K562 (cell line): ENCODE results near the gene CYSTM1. TPM values are rescaled to one million over a fixed set of nuclear protein-coding genes. Genes with fewer than 3 reads are reported as not detected.
A peak's percentile ranks its signal among the peaks of the same experiment; 100 is the strongest.

ENCODE experiments used
- ATAC-seq: fragments of 200-7000 bp; cut with Tn5 transposase; 3 replicates; pipeline ENCODE4 v1.9.1; 2020; ENCODE audit warnings: moderate library complexity
- BruUV-seq: library from RNA; stranded (reverse); fragments of 400-500 nt; replicated peaks from 2 replicates; lab custom pipeline; 2021; lab: Mats Ljungman, UMichigan
- CTCF ChIA-PET: fragments of 300-600 bp; formaldehyde crosslinking; extraction: SDS; loops from one replicate; lab custom pipeline; 2021; ENCODE audit warnings: low intra/inter-chr PET ratio; lab: Yijun Ruan, JAX
- POLR2A ChIA-PET: fragments of 300-600, 350-650 bp; sonication (Branson Sonifier 250); formaldehyde crosslinking; extraction: SDS; loops from one replicate; lab custom pipeline; 2021; ENCODE audit warnings: antibody characterized with exemption, inconsistent platforms; lab: Yijun Ruan, JAX
- DNase-seq, 4 experiments: peaks; one replicate each; pipeline versions ENCODE4 v3.0.0 to v3.0.0-alpha.2; 2011 to 2018; ENCODE audit warnings: low spot score in 3 of 4, mixed read lengths in 3 of 4; ENCODE audit errors: extremely low read depth in 1 of 4
- FAIRE-seq: peaks from 2 replicates; lab custom pipeline; 2011; peaks lifted over from hg19 to GRCh38; lab: Jason Lieb, UNC
- H2AFZ ChIP-seq: 2 replicates; pipeline ENCODE4 v1.6.0; 2011; ENCODE audit warnings: low read depth, low read length, control low read depth, inconsistent platforms
- H3K27ac ChIP-seq: fragments of 200-600 bp; 3 replicates; pipeline ENCODE4 v1.8.0; 2011; ENCODE audit warnings: low read depth, mild to moderate bottlenecking, control low read depth, inconsistent platforms, low read length, moderate library complexity, mixed read lengths; ENCODE audit errors: extremely low read depth
- H3K27me3 ChIP-seq, 2 experiments: fragments of 300-600 bp in 1 of 2; 2 replicates in 1 of 2; 3 replicates in 1 of 2; pipeline versions ENCODE4 v1.6.0 to v1.8.0; 2011; ENCODE audit warnings: inconsistent platforms in 2 of 2, low read length in 2 of 2, mild to moderate bottlenecking in 1 of 2, mixed read lengths in 1 of 2, moderate library complexity in 1 of 2; ENCODE audit not compliant: control insufficient read depth in 2 of 2, insufficient read depth in 2 of 2
- H3K36me3 ChIP-seq: fragments of 300-600 bp; 3 replicates; pipeline ENCODE4 v1.8.0; 2011; ENCODE audit warnings: mild to moderate bottlenecking, low read length, inconsistent platforms; ENCODE audit not compliant: control insufficient read depth, insufficient read depth
- H3K4me1 ChIP-seq, 2 experiments: fragments of 200-600 bp in 1 of 2; replicated peaks in 1 of 2; 2 replicates in 1 of 2; 3 replicates in 1 of 2; pipeline versions ENCODE4 v1.5.1 to v1.8.0; 2011; ENCODE audit warnings: inconsistent platforms in 2 of 2, low read length in 2 of 2, mild to moderate bottlenecking in 1 of 2, mixed read lengths in 1 of 2, moderate library complexity in 1 of 2; ENCODE audit not compliant: control insufficient read depth in 2 of 2, insufficient read depth in 2 of 2
- H3K4me2 ChIP-seq: 2 replicates; pipeline ENCODE4 v1.6.1; 2011; ENCODE audit warnings: low read length, control low read depth, inconsistent platforms, mixed read lengths; ENCODE audit not compliant: insufficient read depth
- H3K4me3 ChIP-seq: fragments of 200-600 bp; sonication (generic), shearing (Covaris generic); 2 replicates; pipeline ENCODE4 v1.5.1; 2016; ENCODE audit warnings: control low read depth, inconsistent platforms
- H3K79me2 ChIP-seq: fragments of 200-600 bp; 3 replicates; pipeline ENCODE4 v1.8.0; 2011; ENCODE audit warnings: low read length, inconsistent platforms; ENCODE audit not compliant: control insufficient read depth, insufficient read depth
- H3K9ac ChIP-seq, 2 experiments: 2 replicates each; pipeline versions ENCODE4 v1.6.0 to v1.6.1; 2011; ENCODE audit warnings: low read depth in 2 of 2, low read length in 2 of 2, control low read depth in 1 of 2, inconsistent platforms in 1 of 2, mild to moderate bottlenecking in 1 of 2, mixed read lengths in 1 of 2; ENCODE audit not compliant: insufficient read depth in 1 of 2
- H3K9me1 ChIP-seq: one replicate; pipeline ENCODE4 v1.6.0; 2011; ENCODE audit warnings: inconsistent platforms, mild to moderate bottlenecking, low read length, moderate library complexity; ENCODE audit not compliant: control insufficient read depth, insufficient read depth
- H3K9me3 ChIP-seq: replicated peaks from 2 replicates; pipeline ENCODE4 v1.5.1; 2011; ENCODE audit warnings: low read depth, low read length, inconsistent platforms; ENCODE audit not compliant: control insufficient read depth, insufficient read depth
- H4K20me1 ChIP-seq: replicated peaks from 2 replicates; pipeline ENCODE4 v1.6.1; 2011; ENCODE audit warnings: low read length, inconsistent platforms, mixed read lengths; ENCODE audit not compliant: control insufficient read depth, insufficient read depth
- BCOR ChIP-seq: fragments of 450-650 bp; IDR thresholded peaks from 2 replicates; pipeline ENCODE4 v1.6.1; 2016
- MEIS2 ChIP-seq: fragments of 450-650 bp; IDR thresholded peaks from 2 replicates; pipeline ENCODE4 v1.6.1; 2014; ENCODE audit warnings: mild to moderate bottlenecking; ENCODE audit not compliant: partially characterized antibody
- NFIC ChIP-seq: fragments of 450-650 bp; IDR thresholded peaks from 2 replicates; pipeline ENCODE4 v1.6.1; 2017; ENCODE audit warnings: mild to moderate bottlenecking, inconsistent platforms
- PBX2 ChIP-seq, 2 experiments: IDR thresholded peaks in 1 of 2; conservative IDR thresholded peaks in 1 of 2; 2 replicates each; pipeline ENCODE4 v1.6.1; 2016; ENCODE audit warnings: low read depth in 2 of 2, mild to moderate bottlenecking in 1 of 2, missing compliant biosample characterization in 1 of 2, missing genetic modification characterization in 1 of 2, moderate library complexity in 1 of 2
- PCBP2 ChIP-seq: fragments of 200-400 bp; formaldehyde crosslinking; IDR thresholded peaks from 2 replicates; pipeline ENCODE4 v1.6.1; 2018; ENCODE audit warnings: low read length, low read depth, mild to moderate bottlenecking, moderate library complexity; ENCODE audit not compliant: poor library complexity, severe bottlenecking
- PKNOX1 ChIP-seq: fragments of 450-650 bp; IDR thresholded peaks from 2 replicates; pipeline ENCODE4 v1.6.1; 2016
- PTBP1 ChIP-seq: fragments of 200-400 bp; formaldehyde crosslinking; IDR thresholded peaks from 2 replicates; pipeline ENCODE4 v1.6.1; 2017; ENCODE audit warnings: low read depth, low read length
- SMARCA5 ChIP-seq: fragments of 450-650 bp; IDR thresholded peaks from 2 replicates; pipeline ENCODE4 v1.6.1; 2016
- SNRNP70 ChIP-seq: fragments of 200-400 bp; formaldehyde crosslinking; optimal IDR thresholded peaks from 2 replicates; pipeline ENCODE3; 2017; ENCODE audit warnings: low read depth, low read length
- VEZF1 ChIP-seq: fragments of 200-800 bp; sonication (Bioruptor generic); IDR thresholded peaks from 2 replicates; pipeline ENCODE4 v1.6.1; 2017; ENCODE audit warnings: missing genetic modification characterization, missing compliant biosample characterization
- ZFP36 ChIP-seq: fragments of 150-350 bp; IDR thresholded peaks from 2 replicates; pipeline ENCODE4 v1.6.1; 2018; ENCODE audit warnings: low read length, low read depth; ENCODE audit not compliant: partially characterized antibody
- WGBS: fragments of 100-300 bp; shearing (Covaris generic); methylation state at CpG from one replicate; pipeline ENCODE4 v1.1.6; 2016; ENCODE audit warnings: low coverage, mixed read lengths; ENCODE audit not compliant: insufficient coverage; ENCODE audit errors: missing lambda C conversion rate; 5-methylcytosine and 5-hydroxymethylcytosine counted together
- in situ Hi-C: fragments of 300-500 bp; cut with MboI; formaldehyde crosslinking; loops from 4 replicates; pipeline ENCODE4 v1.15.0; 2018; ENCODE audit warnings: inconsistent platforms, mixed read lengths
- intact Hi-C: fragments of 100-400 bp; cut with micrococcal nuclease; formaldehyde crosslinking; loops from 2 replicates; pipeline ENCODE4 v1.14.2; 2022
- polyA plus RNA-seq, 8 experiments: library from polyadenylated mRNA; depleted of rRNA in 4 of 8; stranded (reverse) in 5 of 8; unstranded in 3 of 8; fragments of >200 nt; fragmentation: Nextera tagmentation in 2 of 8; fragmentation: Illumina TruSeq in 1 of 8; extraction: Ambion mirVana in 2 of 8; extraction: Trizol in 1 of 8; gene quantifications; 2 replicates each; pipeline versions ENCODE4 v1.2.1 to v1.2.3, GENCODE V29; 2011 to 2014; ENCODE audit warnings: inconsistent platforms in 1 of 8, missing spikeins in 1 of 8
- total RNA-seq, 7 experiments: library from RNA; depleted of rRNA in 6 of 7; stranded (reverse); fragments of >200 nt in 6 of 7; fragmentation: Illumina TruSeq in 2 of 7; extraction: Trizol in 2 of 7; gene quantifications; 2 replicates each; pipeline versions ENCODE4 v1.2.1 to v1.2.3, GENCODE V29; 2011 to 2021; ENCODE audit warnings: low replicate concordance in 1 of 7

Gene CYSTM1
- total and polyA plus RNA-seq, 9 of the 15 experiments (the other 6 are each of a cell fraction or from before 2014, with no cell fraction given), result 76.1 to 422 (median 108) TPM

GRCh38 chr5:140165101-140165922, 9.7 kb upstream of the CYSTM1 start:
- H3K36me3 ChIP-seq, result no peaks in the 10 kb centered on the region
- DNase-seq (peak; percentile 46 to 62 (median 54)), ATAC-seq (peak; percentile 57), FAIRE-seq (no peak)
- no peaks in the 10 kb centered on the region for H3K9me1 ChIP-seq
- WGBS, result 45% methylated on average over 3 of the region's 5 CpGs
- H3K9ac ChIP-seq, result peak overlapping the region in 1 of 2 experiments; percentile 12; a peak in 1 of 4 replicates
- in situ Hi-C loops, result loop anchor here (10.0 kb wide), 1 partner anchor 189 kb away; no protein-coding TSS in a partner anchor
- H3K27me3 ChIP-seq, result no peaks in the 10 kb centered on the region; a peak in 1 of 5 replicates
- peaks cover 4 to 33% of the 10 kb centered on the region in 2 experiments; a peak in 4 of 5 replicates for H3K4me1 ChIP-seq
- BruUV-seq, result no TSS peak
- no peak overlapping the region for H2AFZ ChIP-seq
- H3K4me2 ChIP-seq, result no peak overlapping the region; the same call in 1 of the 2 replicates
- POLR2A ChIA-PET, result interaction anchor here (1.3 to 2.1 kb wide), 2 partner anchors 9 to 12 kb away, joined by 3 to 9 read pairs; partner anchors contain the start of gene CYSTM1
- H3K79me2 ChIP-seq, result no peaks in the 10 kb centered on the region
- intact Hi-C loops, result loop anchor here (5.0 kb wide), 1 partner anchor 192 kb away; no protein-coding TSS in a partner anchor
- TF ChIP-seq ZFP36 (peak; percentile 94), PTBP1 (no peak), BCOR (peak; percentile 31; the same call in 1 of the 2 replicates), MEIS2 (peak; percentile 14), SNRNP70 (no peak), PBX2 (CRISPR knock-in tag; IDR thresholded peaks at IDR 0.05; ENCODE audit: low read depth) (no peak), PBX2 (tag; conservative IDR thresholded peaks at IDR 0.05; ENCODE audit: low read depth) (0 out of 2 replicates have a peak, but pooled peaks have one; percentile 10), PKNOX1 (peak; percentile 73), SMARCA5 (peak; percentile 73; the same call in 1 of the 2 replicates), VEZF1 (peak; percentile 26; the same call in 1 of the 2 replicates), NFIC (0 out of 2 replicates have a peak, but pooled peaks have one; percentile 8), PCBP2 (no peak)
- H3K27ac ChIP-seq, result no peak overlapping the region
- no peaks in the 10 kb centered on the region for H3K9me3 ChIP-seq
- CTCF ChIA-PET, result no interaction called here
- H3K4me3 ChIP-seq, result no peak overlapping the region
- H4K20me1 ChIP-seq, result no peaks in the 10 kb centered on the region
